COLO829 (cell line): ENCODE results near the gene ZBTB32.
"Not testable (repeated sequence)": the region's sequence is repeated elsewhere in the genome, so short reads cannot be mapped to it uniquely, and the experiment has no call there.

Source experiments
- DNase-seq: peaks from one replicate; pipeline ENCODE4 v3.0.0; 2012; ENCODE audit warnings: low spot score

Gene ZBTB32

DNA sequence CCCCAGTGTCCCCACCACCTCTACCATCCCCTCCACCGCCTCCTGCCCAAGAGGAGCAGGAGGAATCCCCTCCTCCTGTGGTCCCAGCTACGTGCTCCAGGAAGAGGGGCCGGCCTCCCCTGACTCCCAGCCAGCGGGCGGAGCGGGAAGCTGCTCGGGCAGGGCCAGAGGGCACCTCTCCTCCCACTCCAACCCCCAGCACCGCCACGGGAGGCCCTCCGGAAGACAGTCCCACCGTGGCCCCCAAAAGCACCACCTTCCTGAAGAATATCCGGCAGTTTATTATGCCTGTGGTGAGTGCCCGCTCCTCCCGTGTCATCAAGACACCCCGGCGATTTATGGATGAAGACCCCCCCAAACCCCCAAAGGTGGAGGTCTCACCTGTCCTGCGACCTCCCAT lies 16.3 kb downstream of the ZBTB32 start:
- DNase-seq: no peak

DNA sequence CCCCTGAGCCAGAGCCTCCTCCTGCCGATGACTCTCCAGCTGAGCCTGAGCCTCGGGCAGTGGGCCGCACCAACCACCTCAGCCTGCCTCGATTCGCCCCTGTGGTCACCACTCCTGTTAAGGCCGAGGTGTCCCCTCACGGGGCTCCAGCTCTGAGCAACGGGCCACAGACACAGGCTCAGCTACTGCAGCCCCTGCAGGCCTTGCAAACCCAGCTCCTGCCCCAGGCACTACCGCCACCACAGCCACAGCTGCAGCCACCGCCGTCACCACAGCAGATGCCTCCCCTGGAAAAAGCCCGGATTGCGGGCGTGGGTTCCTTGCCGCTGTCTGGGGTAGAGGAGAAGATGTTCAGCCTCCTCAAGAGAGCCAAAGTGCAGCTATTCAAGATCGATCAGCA lies 17.0 kb downstream of the ZBTB32 start:
- DNase-seq: no peak

DNA sequence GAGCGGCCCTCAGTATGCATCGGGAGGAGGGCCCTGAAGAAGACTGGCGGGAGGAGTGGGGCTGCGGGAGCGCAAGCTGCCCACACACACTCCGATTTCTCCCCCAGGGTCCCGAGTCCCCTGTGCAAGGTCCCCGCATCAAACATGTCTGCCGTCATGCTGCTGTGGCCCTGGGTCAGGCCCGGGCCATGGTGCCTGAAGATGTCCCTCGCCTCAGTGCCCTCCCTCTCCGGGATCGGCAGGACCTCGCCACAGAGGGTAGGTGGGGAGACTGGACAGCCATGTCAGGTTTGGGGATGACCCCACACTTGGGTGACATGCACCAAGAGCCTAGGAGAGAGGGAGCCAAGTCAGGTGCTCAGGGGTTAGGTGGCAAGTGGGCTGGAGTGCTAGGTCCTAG lies 18.1 kb downstream of the ZBTB32 start:
- DNase-seq: no peak

DNA sequence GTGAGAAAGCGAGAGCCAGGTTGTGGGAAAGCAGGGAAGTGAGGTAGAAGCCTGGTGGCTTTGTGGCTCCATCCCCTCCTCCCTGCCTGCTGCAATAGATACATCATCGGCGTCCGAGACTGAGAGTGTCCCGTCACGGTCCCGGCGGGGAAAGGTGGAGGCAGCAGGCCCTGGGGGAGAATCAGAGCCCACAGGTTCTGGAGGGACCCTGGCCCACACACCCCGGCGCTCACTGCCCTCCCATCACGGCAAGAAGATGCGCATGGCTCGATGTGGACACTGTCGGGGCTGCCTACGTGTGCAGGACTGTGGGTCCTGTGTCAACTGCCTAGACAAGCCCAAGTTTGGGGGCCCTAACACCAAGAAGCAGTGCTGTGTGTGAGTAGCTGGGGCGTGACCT lies 18.5 kb downstream of the ZBTB32 start:
- no peak for DNase-seq

DNA sequence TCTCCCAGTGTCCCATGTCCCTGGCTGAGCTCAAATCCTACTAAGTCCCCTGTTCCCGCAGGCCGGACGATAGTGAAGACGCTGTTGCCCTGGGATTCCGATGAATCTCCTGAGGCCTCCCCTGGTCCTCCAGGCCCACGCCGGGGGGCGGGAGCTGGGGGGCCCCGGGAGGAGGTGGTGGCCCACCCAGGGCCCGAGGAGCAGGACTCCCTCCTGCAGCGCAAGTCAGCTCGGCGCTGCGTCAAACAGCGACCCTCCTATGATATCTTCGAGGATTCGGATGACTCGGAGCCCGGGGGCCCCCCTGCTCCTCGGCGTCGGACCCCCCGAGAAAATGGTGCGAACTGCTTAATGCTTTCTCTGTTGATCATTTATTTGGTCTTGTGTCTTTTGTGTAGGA lies 19.3 kb downstream of the ZBTB32 start:
- no peak for DNase-seq

DNA sequence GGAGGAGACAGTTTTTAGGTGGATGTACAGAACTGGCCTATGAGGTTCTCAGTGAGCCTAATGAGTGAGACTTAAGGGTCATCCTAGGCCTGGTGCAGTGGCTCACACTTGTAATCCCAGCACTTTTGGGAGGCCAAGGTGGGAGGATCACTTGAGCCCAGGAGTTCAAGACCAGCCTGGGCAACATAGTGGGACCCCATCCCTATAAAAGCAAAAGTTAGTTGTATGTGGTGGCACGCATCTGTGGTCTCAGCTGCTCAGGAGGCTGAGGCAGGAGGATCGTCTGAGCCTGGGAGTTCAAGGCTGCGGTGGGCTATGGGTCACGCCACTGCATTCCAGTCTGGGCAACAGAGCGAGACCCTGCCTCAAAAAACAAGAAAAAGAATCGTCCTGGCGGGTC lies 19.8 kb downstream of the ZBTB32 start:
- DNase-seq: not testable (repeated sequence)

DNA sequence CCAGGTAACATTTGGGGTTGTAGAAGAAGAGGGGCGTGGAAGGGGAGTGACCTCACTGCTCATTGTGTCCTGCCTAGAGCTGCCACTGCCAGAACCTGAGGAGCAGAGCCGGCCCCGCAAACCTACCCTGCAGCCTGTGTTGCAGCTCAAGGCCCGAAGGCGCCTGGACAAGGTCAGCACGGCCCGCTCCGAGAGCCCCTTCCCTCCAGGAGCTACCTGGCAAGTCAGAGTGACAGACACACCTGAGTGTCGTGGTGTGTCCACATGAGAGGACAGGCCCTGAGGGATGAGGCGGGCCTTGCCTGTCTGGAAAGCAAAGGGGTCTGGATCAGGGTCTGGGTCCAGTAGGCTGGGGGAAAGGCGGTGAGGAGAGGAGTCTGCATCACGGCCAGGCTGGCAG lies 20.2 kb downstream of the ZBTB32 start:
- DNase-seq: no peak

DNA sequence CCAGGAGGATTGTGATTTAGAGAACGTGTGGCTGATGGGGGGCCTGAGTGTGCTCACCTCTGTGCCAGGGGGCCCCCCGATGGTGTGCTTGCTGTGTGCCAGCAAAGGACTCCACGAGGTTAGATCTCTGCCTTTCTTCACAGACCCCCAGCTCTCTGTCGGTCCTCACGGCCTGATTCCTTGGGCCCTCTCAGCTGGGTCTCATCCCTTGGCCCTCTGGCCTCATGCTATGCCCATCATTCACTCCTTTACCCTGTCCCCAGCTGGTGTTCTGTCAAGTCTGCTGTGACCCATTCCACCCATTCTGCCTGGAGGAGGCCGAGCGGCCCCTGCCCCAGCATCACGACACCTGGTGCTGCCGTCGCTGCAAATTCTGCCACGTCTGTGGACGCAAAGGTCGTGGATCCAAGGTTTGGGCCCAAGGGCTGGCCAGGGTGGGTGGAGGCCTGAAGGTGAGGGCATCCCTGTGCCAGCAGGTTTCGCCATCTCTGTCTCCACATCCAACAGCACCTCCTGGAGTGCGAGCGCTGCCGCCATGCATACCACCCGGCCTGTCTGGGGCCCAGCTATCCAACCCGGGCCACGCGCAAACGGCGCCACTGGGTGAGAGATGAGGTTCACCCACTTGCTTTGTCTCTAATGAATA lies 21.0 kb downstream of the ZBTB32 start:
- DNase-seq: no peak

DNA sequence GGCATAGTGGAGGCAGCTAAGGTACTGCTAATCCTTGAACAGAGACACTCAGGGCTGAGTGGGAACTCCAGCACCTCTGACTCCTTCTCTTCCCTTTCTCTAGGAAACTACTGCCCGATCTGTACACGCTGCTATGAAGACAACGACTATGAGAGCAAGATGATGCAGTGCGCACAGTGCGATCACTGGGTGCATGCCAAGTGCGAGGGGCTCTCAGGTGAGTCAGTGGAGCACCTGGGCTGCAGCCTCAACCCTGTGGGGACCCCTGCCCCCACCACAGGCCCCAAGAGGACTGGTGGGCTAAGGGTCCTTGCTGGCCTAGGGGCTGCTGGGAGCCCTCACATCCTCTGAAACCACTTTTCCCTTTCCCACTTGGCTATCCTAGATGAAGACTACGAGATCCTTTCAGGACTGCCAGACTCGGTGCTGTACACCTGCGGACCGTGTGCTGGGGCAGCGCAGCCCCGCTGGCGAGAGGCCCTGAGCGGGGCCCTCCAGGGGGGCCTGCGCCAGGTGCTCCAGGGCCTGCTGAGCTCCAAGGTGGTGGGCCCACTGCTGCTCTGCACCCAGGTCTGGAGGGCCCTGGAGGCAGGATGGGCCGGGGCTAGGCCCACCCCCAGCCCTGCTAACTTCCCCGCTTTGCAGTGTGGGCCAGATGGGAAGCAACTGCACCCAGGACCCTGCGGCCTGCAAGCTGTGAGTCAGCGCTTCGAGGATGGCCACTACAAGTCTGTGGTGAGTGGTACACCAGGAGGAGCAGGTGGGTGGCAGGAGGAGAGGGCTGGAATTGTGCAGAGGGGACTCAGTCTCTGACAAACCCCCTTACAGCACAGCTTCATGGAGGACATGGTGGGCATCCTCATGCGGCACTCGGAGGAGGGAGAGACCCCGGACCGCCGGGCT lies 22.9 kb downstream of the ZBTB32 start:
- no peak for DNase-seq

DNA sequence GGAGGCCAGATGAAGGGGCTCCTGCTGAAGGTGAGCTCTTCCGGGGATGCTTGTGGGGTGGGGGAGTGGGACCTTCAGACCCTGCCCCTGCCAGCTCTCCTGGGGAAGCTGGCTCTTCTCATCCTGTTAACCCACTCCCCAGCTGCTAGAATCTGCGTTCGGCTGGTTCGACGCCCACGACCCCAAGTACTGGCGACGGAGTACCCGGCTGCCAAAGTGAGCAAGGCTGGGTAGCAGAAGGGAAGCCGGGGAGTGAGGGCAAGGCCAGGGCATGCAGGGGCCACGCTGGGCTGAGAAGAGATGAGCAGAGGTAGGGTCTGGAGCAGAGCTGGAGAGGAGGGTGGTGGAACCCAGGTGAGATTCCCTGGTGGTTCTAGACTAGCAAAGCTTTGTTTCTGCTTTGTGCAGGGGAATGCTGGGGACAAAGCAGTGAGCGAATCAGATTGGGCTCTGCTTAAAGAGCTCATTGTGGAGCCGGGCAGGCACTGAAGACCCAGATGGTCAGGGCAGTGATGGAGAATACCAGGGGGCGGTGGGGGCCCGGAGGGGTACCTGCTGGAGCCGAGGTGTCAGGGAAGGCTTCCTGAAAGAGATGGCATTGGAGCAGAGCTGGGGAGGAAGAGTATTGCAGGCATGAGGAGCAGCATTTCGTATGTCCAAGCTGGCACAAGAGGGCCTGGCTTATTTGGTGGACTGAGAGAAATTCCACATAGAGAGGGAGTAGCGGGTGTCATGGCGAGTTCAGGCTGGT lies 23.8 kb downstream of the ZBTB32 start:
- no peak for DNase-seq

DNA sequence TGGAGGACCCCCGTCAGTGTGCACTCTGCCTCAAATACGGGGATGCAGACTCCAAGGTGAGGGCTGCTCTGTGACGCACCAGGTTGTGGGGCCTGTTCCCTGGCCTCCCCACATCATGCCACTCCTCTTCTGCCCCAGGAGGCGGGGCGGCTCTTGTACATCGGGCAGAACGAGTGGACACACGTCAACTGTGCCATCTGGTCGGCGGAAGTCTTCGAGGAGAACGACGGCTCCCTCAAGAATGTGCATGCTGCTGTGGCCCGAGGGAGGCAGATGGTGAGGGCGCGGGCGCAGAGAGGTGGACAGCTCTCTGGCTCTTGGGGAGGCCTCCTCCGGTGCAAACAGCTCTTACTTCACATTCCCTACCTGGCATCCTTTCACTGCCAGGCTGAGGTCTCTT lies 24.7 kb downstream of the ZBTB32 start:
- no peak for DNase-seq

DNA sequence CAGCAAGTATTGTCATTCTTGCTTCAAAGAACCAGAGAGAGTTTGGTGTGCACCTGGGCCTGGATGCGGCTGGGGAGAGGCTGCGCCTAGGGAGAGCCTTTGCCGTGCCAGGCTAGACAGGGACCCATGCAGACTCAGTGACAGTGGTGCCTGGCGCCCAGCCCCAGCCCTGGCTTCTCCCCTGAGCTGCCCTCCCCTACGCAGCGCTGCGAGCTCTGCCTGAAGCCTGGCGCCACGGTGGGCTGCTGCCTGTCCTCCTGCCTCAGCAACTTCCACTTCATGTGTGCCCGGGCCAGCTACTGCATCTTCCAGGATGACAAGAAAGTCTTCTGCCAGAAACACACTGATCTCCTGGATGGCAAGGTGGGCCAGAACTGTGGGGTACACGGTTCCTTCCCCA lies 25.4 kb downstream of the ZBTB32 start:
- no peak for DNase-seq

DNA sequence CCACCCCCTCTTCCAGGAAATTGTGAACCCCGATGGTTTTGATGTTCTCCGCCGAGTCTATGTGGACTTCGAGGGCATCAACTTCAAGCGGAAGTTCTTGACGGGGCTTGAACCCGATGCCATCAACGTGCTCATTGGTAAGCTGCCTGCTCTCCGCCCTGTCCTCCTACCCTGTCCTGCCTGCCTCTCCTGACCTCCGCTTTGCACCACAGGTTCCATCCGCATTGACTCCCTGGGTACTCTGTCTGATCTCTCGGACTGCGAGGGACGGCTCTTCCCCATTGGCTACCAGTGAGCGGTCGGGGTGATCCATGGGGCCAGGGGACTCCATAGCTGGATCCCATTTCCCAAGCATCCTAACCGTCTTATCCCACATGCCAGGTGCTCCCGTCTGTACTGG lies 26.0 kb downstream of the ZBTB32 start:
- DNase-seq: no peak

DNA sequence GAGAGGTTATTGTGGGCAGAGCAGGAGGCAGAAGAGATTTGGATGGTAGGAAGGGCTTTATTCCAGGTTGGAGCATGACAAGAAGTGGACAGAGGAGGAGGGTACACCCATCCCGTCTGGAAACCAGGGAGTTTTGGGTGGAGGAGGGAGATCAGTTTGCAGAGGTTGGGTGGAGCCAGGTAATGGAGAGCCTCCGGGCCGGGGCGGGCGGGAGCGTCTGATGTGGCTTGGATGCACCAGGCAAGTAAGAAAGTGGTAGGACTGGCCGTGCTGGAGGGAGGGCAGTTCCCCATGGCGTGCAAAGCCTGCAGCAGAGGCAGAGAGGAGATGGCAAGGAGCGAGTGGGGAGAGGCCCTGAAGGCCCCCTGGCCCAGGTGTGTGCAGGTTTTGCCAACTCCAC lies 27.0 kb downstream of the ZBTB32 start:
- DNase-seq: no peak

DNA sequence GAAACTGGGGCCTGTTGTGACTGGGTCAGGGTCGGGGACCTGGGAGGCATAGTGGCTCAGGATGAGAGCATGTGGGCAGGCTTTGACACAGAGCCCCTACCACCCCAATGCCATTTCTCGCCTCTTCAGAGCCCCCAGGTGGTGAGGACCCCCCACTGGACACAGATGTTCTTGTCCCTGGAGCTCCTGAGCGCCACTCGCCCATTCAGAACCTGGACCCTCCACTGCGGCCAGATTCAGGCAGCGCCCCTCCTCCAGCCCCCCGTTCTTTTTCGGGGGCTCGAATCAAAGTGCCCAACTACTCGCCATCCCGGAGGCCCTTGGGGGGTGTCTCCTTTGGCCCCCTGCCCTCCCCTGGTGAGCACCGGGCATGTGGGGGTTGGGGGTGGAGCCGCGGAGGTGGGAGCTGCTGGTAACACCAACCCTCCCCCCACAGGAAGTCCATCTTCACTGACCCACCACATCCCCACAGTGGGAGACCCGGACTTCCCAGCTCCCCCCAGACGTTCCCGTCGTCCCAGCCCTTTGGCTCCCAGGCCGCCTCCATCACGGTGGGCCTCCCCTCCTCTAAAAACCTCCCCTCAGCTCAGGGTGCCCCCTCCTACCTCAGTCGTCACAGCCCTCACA lies 27.5 kb downstream of the ZBTB32 start:
- DNase-seq: no peak

DNA sequence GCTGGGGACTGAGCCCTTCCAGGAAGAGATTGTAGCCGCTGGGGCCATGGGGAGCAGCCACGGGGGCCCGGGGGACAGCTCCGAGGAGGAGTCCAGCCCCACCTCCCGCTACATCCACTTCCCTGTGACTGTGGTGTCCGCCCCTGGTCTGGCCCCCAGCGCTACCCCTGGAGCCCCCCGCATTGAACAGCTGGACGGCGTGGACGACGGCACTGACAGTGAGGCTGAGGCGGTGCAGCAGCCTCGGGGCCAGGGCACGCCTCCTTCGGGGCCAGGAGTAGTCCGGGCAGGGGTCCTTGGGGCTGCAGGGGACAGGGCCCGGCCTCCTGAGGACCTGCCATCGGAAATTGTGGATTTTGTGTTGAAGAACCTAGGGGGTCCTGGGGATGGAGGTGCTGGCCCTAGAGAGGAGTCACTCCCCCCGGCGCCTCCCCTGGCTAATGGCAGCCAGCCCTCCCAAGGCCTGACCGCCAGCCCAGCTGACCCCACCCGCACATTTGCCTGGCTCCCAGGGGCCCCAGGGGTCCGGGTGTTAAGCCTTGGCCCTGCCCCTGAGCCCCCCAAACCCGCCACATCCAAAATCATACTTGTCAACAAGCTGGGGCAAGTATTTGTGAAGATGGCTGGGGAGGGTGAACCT lies 28.3 kb downstream of the ZBTB32 start:
- no peak for DNase-seq

DNA sequence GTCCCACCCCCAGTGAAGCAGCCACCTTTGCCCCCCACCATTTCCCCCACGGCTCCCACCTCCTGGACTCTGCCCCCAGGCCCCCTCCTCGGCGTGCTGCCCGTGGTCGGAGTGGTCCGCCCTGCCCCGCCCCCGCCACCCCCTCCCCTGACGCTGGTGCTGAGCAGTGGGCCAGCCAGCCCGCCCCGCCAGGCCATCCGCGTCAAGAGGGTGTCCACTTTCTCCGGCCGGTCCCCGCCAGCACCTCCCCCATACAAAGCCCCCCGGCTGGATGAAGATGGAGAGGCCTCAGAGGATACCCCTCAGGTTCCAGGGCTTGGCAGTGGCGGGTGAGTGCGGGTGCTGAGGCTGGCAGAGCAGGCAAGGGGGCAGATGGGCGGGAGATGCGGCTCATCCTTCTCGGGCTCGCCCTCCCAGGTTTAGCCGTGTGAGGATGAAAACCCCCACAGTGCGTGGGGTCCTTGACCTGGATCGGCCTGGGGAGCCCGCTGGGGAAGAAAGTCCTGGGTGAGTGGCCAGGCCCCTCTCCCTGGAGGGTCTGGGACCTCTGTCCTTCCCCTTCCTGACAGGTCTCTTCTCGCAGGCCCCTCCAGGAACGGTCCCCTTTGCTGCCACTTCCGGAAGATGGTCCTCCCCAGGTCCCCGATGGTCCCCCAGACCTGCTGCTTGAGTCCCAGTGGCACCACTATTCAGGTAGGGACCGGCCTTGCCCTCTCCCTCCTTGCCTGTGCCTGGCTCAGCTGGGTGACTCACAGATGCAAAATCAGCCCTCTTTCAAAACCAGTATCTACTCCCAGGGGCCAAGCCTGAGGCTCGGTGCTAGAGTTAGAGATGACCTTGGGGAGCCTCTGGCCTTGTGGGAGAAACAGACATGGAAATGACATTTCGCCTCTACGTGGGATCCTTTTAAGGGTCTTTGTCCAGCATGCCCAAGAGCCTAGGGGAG lies 29.1 kb downstream of the ZBTB32 start:
- DNase-seq: no peak

DNA sequence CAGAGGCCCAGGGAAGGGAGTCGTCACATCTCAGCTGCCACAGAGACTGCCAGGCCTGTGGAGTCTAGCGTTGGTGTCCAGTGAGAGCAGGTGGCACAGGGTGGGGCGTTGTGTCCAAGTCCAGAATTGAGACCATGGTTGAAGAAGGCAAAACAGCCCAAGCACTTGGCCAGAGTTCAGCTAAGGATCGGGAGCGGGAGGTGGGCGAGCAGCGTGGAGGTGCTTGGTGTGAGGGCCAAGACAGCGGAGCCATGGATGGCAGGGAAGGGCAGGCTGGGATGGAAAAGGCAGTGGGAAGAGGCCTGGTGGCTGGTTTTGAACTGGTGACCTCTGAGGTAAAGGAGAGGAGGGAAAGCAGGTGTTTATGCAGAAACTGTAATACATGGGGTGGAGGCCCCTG lies 29.9 kb downstream of the ZBTB32 start:
- DNase-seq: no peak

DNA sequence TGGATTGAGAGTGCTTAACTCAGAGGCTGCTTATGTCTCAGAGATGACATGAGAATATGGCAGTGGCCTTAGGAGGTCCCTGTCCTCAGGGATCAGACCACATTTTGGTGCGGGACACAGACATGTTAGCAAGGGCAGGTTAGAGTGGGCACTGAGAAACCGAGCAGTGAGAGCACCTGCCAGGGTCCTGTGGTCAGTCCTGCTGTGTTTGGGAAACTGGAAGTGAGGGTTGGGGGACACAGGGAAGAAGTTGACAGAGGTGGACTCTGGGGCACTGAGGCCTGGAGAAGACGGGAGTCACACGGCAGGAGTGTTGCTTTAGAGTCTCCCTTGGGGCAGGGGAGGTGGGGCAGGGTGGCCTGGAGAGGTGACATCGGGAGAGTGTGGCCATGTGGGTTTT lies 30.5 kb downstream of the ZBTB32 start:
- DNase-seq: no peak

DNA sequence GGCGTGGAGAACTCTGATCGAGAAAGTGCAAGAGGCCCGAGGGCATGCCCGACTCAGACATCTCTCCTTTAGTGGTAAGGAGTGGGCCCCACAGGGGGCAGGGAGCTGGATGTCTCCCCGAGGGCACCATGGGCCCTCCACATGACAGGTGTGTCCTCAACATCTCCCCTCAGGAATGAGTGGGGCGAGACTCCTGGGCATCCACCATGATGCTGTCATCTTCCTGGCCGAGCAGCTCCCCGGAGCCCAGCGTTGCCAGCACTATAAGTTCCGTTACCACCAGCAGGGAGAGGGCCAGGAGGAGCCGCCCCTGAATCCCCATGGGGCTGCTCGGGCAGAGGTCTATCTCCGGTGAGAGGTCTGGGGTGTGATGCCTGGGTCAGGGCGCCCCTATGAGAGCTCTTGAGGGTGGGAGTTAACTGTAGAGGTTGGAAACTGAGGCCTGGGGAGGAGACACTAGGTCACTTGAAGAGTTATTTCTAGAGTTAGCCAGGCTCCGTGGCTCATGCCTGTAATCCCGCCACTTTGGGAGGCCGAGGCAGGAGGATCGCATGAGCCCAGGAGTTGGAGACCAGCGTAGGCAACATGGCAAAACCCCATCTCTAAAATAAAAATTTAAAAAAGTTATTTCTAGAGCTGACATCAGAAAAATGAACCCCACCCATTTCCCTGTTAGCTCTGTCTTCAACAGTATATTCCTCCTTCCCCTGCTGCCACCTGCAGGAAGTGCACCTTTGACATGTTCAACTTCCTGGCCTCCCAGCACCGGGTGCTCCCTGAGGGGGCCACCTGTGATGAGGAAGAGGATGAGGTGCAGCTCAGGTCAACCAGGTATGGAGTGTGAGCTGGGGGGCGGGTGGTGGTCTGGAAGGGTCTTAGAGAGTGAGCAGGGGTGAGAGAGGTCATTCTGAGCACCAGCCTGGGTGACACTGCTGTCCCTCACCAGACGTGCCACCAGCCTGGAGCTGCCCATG lies 32.8 kb downstream of the ZBTB32 start:
- DNase-seq: no peak
